PFSK-1 (cell line): ENCODE data around the gene IRF2BP2.

Experiments used
- FOXP2 ChIP-seq: optimal IDR thresholded peaks from 2 replicates; pipeline ENCODE3; 2011; ENCODE audit warnings: borderline replicate concordance, control low read depth, inconsistent platforms; ENCODE audit not compliant: insufficient read depth; ENCODE audit errors: extremely low read length, extremely low read depth
- POLR2AphosphoS5 ChIP-seq: IDR thresholded peaks from 2 replicates; pipeline ENCODE4 v1.6.1; 2012; ENCODE audit warnings: low read depth, mild to moderate bottlenecking, control low read depth, low read length, moderate library complexity
- REST ChIP-seq, 2 experiments: IDR thresholded peaks; 2 replicates each; pipeline versions ENCODE4 v1.6.1 to v1.8.0; 2011 to 2012; ENCODE audit warnings: low read depth in 2 of 2, low read length in 2 of 2, control low read depth in 1 of 2, inconsistent platforms in 1 of 2, mild to moderate bottlenecking in 1 of 2, moderate library complexity in 1 of 2; ENCODE audit not compliant: insufficient read depth in 1 of 2
- SIN3A ChIP-seq: IDR thresholded peaks from 2 replicates; pipeline ENCODE4 v1.6.1; 2012; ENCODE audit warnings: mild to moderate bottlenecking, low read length, moderate library complexity, borderline replicate concordance; ENCODE audit not compliant: insufficient read depth
- TAF1 ChIP-seq: IDR thresholded peaks from 2 replicates; pipeline ENCODE4 v1.6.1; 2012; ENCODE audit warnings: low read length, control low read depth, borderline replicate concordance; ENCODE audit not compliant: insufficient read depth

GRCh38 chr1:234611225-234611846 is 1.4 kb upstream of the IRF2BP2 start:
- TF ChIP-seq REST (IDR thresholded peaks at IDR 0.05; ENCODE audit: insufficient read depth in 1 of 2, low read depth in 2 of 2, low read length in 2 of 2) (peak in 1 of 2 experiments; percentile 57; a peak in 1 of 4 replicates), TAF1 (no peak), POLR2AphosphoS5 (no peak), SIN3A (no peak; the same call in 1 of the 2 replicates), FOXP2 (no peak)
